DOHH2 (cell line): Measurements from ENCODE around the gene MAD2L1BP.

Experiments
- H3F3A ChIP-seq: fragments of 200-600 bp; sonication (generic), shearing (Covaris generic); 2 replicates; pipeline ENCODE4 v1.6.0; 2016; ENCODE audit warnings: antibody characterized with exemption, mild to moderate bottlenecking; ENCODE audit not compliant: control insufficient read depth, insufficient read depth
- H3K27ac ChIP-seq: fragments of 200-600 bp; sonication (generic); 2 replicates; pipeline ENCODE4 v1.5.1; 2014; ENCODE audit warnings: low read depth, mild to moderate bottlenecking, low read length, moderate library complexity
- H3K27me3 ChIP-seq: fragments of 200-600 bp; sonication (generic); 2 replicates; pipeline ENCODE4 v1.6.1; 2014; ENCODE audit warnings: mild to moderate bottlenecking, low read length, mixed read lengths; ENCODE audit not compliant: control insufficient read depth
- H3K36me3 ChIP-seq: fragments of 200-600 bp; sonication (generic); 2 replicates; pipeline ENCODE4 v1.6.1; 2014; ENCODE audit warnings: mild to moderate bottlenecking, low read length, moderate library complexity, mixed read lengths; ENCODE audit not compliant: control insufficient read depth
- H3K4me1 ChIP-seq: fragments of 200-600 bp; sonication (generic); 2 replicates; pipeline ENCODE4 v1.6.1; 2014; ENCODE audit warnings: mild to moderate bottlenecking, low read length, mixed read lengths; ENCODE audit not compliant: control insufficient read depth
- H3K4me2 ChIP-seq: fragments of 200-600 bp; sonication (generic); 2 replicates; pipeline ENCODE4 v1.6.0; 2014; ENCODE audit warnings: mild to moderate bottlenecking, low read length, moderate library complexity
- H3K4me3 ChIP-seq: fragments of 200-600 bp; sonication (generic); 2 replicates; pipeline ENCODE4 v1.5.1; 2014; ENCODE audit warnings: mild to moderate bottlenecking, low read length, mixed read lengths
- H3K79me2 ChIP-seq: fragments of 200-600 bp; sonication (generic); 2 replicates; pipeline ENCODE4 v1.6.1; 2014; ENCODE audit warnings: mild to moderate bottlenecking, low read length, mixed read lengths; ENCODE audit not compliant: control insufficient read depth
- H3K9me2 ChIP-seq: fragments of 200-600 bp; sonication (generic); replicated peaks from 2 replicates; pipeline ENCODE4 v1.6.1; 2014; ENCODE audit warnings: mild to moderate bottlenecking, low read length, mixed read lengths; ENCODE audit not compliant: control insufficient read depth
- H3K9me3 ChIP-seq: fragments of 200-600 bp; sonication (generic); 2 replicates; pipeline ENCODE4 v1.6.1; 2014; ENCODE audit warnings: antibody characterized with exemption, low read length, mixed read lengths; ENCODE audit not compliant: control insufficient read depth, insufficient read depth
- H4K20me1 ChIP-seq: fragments of 200-600 bp; sonication (generic); 2 replicates; pipeline ENCODE4 v1.6.0; 2014; ENCODE audit warnings: low read depth, mild to moderate bottlenecking, antibody characterized with exemption, low read length, moderate library complexity; ENCODE audit not compliant: control insufficient read depth, insufficient read depth
- EZH2phosphoT487 ChIP-seq: fragments of 200-600 bp; sonication (generic); IDR thresholded peaks from 2 replicates; pipeline ENCODE4 v1.6.1; 2017; ENCODE audit warnings: borderline replicate concordance, mild to moderate bottlenecking, antibody characterized with exemption, low read length, moderate library complexity, mixed read lengths
- TF ChIP-seq, protein P1 (sequence below): fragments of 200-600 bp; sonication (generic); IDR thresholded peaks from one replicate; pipeline ENCODE4 v1.5.1; 2014; ENCODE audit warnings: antibody characterized with exemption, mild to moderate bottlenecking, low read depth, low read length; ENCODE audit not compliant: poor library complexity, severe bottlenecking

Gene MAD2L1BP

DNA sequence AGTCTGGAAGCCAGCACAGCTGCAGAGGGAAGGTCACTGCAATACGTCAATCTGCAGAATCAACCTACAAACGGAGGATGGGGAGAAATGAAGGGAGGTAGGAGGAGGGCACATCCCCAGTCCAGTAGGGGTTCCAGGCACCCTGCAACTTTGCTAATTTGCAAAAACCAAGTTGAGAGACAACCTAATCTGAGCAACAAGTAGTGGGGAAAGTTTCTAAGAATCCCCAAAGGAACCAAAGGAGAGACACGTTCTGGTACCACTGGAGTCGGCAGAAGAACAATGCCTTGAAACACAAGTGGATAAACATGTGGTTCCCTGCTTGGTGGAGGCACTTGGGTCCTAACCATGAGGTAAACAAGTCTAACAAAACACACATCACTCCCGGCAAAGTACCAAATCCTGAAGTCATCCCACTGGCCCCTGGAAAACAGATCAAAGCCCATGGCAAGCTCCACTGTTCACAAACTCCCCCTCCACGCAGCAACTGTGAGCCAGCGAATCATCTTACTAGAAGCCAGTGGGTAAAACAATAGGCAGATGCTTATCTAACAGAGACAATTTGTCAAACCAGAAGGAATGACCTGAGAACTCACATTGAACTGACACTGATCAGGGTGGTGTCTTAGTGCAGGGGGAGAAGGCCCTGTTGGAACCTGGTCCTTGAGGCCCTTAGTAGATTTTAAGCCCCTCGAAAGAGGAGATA is 47.2 kb downstream of the MAD2L1BP start:
- Histone ChIP-seq H3K9me3 (no peaks in the 10 kb centered on the region), H3K4me3 (no peak overlapping the region), H3K9me2 (no peaks in the 10 kb centered on the region), H3F3A (peaks cover 14% of the 10 kb centered on the region), H3K36me3 (peaks cover 73% of the 10 kb centered on the region), H3K79me2 (peaks cover 74% of the 10 kb centered on the region), H3K4me2 (no peak overlapping the region), H3K27me3 (no peaks in the 10 kb centered on the region), H3K27ac (no peak overlapping the region), H4K20me1 (peaks cover 14% of the 10 kb centered on the region), H3K4me1 (peaks cover 40% of the 10 kb centered on the region)
- TF ChIP-seq EZH2phosphoT487, result no peak
- TF ChIP-seq, protein P1, sequence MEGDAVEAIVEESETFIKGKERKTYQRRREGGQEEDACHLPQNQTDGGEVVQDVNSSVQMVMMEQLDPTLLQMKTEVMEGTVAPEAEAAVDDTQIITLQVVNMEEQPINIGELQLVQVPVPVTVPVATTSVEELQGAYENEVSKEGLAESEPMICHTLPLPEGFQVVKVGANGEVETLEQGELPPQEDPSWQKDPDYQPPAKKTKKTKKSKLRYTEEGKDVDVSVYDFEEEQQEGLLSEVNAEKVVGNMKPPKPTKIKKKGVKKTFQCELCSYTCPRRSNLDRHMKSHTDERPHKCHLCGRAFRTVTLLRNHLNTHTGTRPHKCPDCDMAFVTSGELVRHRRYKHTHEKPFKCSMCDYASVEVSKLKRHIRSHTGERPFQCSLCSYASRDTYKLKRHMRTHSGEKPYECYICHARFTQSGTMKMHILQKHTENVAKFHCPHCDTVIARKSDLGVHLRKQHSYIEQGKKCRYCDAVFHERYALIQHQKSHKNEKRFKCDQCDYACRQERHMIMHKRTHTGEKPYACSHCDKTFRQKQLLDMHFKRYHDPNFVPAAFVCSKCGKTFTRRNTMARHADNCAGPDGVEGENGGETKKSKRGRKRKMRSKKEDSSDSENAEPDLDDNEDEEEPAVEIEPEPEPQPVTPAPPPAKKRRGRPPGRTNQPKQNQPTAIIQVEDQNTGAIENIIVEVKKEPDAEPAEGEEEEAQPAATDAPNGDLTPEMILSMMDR, result no peak

DNA sequence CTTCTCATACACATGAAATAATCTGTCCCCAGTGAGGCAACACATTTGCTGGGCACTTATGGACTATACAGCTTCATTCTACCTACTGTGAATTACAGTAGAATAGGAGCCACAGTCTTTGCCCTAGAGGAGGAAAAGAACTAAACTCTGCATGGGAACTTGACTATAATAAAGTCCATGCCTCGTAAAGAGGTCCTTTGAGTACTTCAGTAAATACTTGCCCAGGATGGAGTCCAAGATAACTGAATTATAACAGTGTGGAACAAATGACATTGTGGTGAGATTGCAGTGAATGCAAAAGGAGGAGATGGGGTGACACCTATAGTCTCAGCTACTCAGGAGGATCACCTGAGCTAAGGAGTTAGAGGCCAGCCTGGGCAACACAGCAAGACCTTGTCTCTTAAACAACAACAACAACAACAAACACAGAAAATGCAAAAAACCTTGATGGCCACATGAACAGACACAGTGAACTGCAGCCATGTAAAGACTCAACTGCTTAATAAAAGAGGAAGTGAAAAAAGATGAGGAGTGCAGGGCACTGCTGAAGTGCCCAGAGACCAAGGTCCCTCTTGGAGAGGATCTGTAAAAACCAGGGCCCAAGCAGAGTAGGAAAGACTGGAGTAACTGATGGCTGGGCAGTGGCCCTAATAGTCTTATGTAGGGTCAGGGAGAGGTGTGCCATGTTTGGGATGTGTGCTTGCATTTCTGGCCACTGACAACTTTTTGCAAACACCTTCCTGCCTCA is 48.2 kb downstream of the MAD2L1BP start:
- peaks cover 64% of the 10 kb centered on the region for H3K36me3 ChIP-seq

DNA sequence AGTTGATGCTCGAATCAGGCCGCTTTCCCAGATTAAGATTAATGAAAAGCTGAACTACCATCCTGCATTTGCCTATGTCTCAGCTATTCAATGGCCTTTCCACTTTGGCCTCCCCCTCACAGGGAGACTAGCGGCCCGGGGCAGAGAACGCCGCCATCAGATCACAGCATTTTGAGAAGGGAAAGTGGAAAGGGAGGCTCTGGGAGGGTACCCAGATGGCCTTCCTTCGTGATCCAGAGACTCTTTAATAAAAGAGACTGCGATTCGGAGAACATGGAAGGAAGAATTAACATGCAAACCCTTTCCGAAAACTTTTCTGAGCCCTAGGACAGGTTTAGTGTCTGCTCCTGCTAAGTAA is 51.4 kb downstream of the MAD2L1BP start:
- no peak for TF ChIP-seq EZH2phosphoT487
- TF ChIP-seq, protein P1, result no peak
- Histone ChIP-seq H4K20me1 (peaks cover 7% of the 10 kb centered on the region), H3K4me1 (peaks cover 47% of the 10 kb centered on the region), H3K9me2 (no peaks in the 10 kb centered on the region), H3K79me2 (peaks cover 58% of the 10 kb centered on the region), H3K36me3 (peaks cover 33% of the 10 kb centered on the region), H3F3A (peaks cover 14% of the 10 kb centered on the region), H3K27me3 (no peaks in the 10 kb centered on the region), H3K27ac (no peak overlapping the region), H3K4me2 (peak overlapping the region; percentile 84), H3K4me3 (peak overlapping the region; percentile 85), H3K9me3 (no peaks in the 10 kb centered on the region)

More for the DNA sequence above, 48.2 kb downstream of the MAD2L1BP start:
- Histone ChIP-seq H3K9me3 (no peaks in the 10 kb centered on the region), H3K27ac (peak overlapping the region; percentile 35), H3F3A (peaks cover 14% of the 10 kb centered on the region), H3K27me3 (no peaks in the 10 kb centered on the region), H3K4me1 (peaks cover 47% of the 10 kb centered on the region), H3K4me2 (peak overlapping the region; percentile 40), H3K79me2 (peaks cover 76% of the 10 kb centered on the region), H3K9me2 (no peaks in the 10 kb centered on the region), H3K4me3 (peak overlapping the region; percentile 35), H4K20me1 (peaks cover 14% of the 10 kb centered on the region)
- TF ChIP-seq, protein P1, result no peak
- TF ChIP-seq EZH2phosphoT487, result no peak
